WTC11 (cell line): ENCODE results near the gene SEMA4D.

Experiments
- CBFB ChIP-seq: sonication (generic); formaldehyde crosslinking; IDR thresholded peaks from 2 replicates; pipeline ENCODE4 v1.8.1; 2022; ENCODE audit warnings: mild to moderate bottlenecking, low read depth, missing genetic modification reagents
- CREB1 ChIP-seq: sonication (generic); formaldehyde crosslinking; IDR thresholded peaks from 2 replicates; pipeline ENCODE4 v1.8.0; 2023; ENCODE audit warnings: mild to moderate bottlenecking, missing genetic modification reagents
- ZNF138 ChIP-seq: sonication (generic); formaldehyde crosslinking; conservative IDR thresholded peaks from 2 replicates; pipeline ENCODE4 v1.8.1; 2022; ENCODE audit warnings: mild to moderate bottlenecking, moderate library complexity, missing genetic modification reagents
- ZNF232 ChIP-seq: sonication (generic); formaldehyde crosslinking; IDR thresholded peaks from 2 replicates; pipeline ENCODE4 v1.8.0; 2022; ENCODE audit warnings: mild to moderate bottlenecking, missing genetic modification reagents
- ZNF317 ChIP-seq: sonication (generic); formaldehyde crosslinking; IDR thresholded peaks from 2 replicates; pipeline ENCODE4 v1.8.1; 2023; ENCODE audit warnings: low read depth, mild to moderate bottlenecking, moderate library complexity, missing genetic modification reagents, borderline replicate concordance
- TF ChIP-seq, protein P1 (sequence below): fragments of 250-450 bp; sonication (Bioruptor Pico); IDR thresholded peaks from 2 replicates; pipeline ENCODE4 v2.1.2; 2022; ENCODE audit warnings: mild to moderate bottlenecking, moderate library complexity
- TF ChIP-seq, protein P2 (sequence below): sonication (generic); formaldehyde crosslinking; conservative IDR thresholded peaks from 2 replicates; pipeline ENCODE4 v1.8.1; 2022; ENCODE audit warnings: mild to moderate bottlenecking, missing genetic modification reagents
- TF ChIP-seq, protein P3 (sequence below): sonication (generic); formaldehyde crosslinking; IDR thresholded peaks from 2 replicates; pipeline ENCODE4 v1.8.1; 2023; ENCODE audit warnings: mild to moderate bottlenecking, missing genetic modification reagents, moderate library complexity
- TF ChIP-seq, protein P4 (sequence below): fragments of 200-600 bp; IDR thresholded peaks from 2 replicates; pipeline ENCODE4 v1.8.0; 2022; ENCODE audit warnings: antibody characterized with exemption
- TF ChIP-seq, protein P5 (sequence below): fragments of 250-450 bp; sonication (Bioruptor Pico); IDR thresholded peaks from 2 replicates; pipeline ENCODE4 v1.9.0; 2021; ENCODE audit warnings: mild to moderate bottlenecking

- TF ChIP-seq, protein P1, sequence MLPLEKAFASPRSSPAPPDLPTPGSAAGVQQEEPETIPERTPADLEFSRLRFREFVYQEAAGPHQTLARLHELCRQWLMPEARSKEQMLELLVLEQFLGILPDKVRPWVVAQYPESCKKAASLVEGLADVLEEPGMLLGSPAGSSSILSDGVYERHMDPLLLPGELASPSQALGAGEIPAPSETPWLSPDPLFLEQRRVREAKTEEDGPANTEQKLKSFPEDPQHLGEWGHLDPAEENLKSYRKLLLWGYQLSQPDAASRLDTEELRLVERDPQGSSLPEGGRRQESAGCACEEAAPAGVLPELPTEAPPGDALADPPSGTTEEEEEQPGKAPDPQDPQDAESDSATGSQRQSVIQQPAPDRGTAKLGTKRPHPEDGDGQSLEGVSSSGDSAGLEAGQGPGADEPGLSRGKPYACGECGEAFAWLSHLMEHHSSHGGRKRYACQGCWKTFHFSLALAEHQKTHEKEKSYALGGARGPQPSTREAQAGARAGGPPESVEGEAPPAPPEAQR: no peak
- TF ChIP-seq, protein P2, sequence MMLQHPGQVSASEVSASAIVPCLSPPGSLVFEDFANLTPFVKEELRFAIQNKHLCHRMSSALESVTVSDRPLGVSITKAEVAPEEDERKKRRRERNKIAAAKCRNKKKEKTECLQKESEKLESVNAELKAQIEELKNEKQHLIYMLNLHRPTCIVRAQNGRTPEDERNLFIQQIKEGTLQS (CRISPR knock-in tag): no peak
- TF ChIP-seq, protein P3, sequence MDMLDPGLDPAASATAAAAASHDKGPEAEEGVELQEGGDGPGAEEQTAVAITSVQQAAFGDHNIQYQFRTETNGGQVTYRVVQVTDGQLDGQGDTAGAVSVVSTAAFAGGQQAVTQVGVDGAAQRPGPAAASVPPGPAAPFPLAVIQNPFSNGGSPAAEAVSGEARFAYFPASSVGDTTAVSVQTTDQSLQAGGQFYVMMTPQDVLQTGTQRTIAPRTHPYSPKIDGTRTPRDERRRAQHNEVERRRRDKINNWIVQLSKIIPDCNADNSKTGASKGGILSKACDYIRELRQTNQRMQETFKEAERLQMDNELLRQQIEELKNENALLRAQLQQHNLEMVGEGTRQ: no peak
- TF ChIP-seq, protein P4, sequence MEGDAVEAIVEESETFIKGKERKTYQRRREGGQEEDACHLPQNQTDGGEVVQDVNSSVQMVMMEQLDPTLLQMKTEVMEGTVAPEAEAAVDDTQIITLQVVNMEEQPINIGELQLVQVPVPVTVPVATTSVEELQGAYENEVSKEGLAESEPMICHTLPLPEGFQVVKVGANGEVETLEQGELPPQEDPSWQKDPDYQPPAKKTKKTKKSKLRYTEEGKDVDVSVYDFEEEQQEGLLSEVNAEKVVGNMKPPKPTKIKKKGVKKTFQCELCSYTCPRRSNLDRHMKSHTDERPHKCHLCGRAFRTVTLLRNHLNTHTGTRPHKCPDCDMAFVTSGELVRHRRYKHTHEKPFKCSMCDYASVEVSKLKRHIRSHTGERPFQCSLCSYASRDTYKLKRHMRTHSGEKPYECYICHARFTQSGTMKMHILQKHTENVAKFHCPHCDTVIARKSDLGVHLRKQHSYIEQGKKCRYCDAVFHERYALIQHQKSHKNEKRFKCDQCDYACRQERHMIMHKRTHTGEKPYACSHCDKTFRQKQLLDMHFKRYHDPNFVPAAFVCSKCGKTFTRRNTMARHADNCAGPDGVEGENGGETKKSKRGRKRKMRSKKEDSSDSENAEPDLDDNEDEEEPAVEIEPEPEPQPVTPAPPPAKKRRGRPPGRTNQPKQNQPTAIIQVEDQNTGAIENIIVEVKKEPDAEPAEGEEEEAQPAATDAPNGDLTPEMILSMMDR: no peak
- no peak for TF ChIP-seq CBFB (CRISPR knock-in tag)
- TF ChIP-seq, protein P5, sequence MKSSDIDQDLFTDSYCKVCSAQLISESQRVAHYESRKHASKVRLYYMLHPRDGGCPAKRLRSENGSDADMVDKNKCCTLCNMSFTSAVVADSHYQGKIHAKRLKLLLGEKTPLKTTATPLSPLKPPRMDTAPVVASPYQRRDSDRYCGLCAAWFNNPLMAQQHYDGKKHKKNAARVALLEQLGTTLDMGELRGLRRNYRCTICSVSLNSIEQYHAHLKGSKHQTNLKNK (CRISPR knock-in tag): no peak
- no peak for TF ChIP-seq ZNF317
- no peak for TF ChIP-seq ZNF138 (CRISPR knock-in tag)
- no peak for TF ChIP-seq ZNF232 (CRISPR knock-in tag)
- TF ChIP-seq CREB1 (CRISPR knock-in tag): no peak
Measured at GRCh38 chr9:89349607-89350006, 148.3 kb downstream of the SEMA4D start.
